Stimulated activated CD4-positive, alpha-beta T cell treated with anti-CD3 and anti-CD28 coated beads, TNF-alpha, amount 100 ng/mL, for 4 hours (primary cell): Measurements from ENCODE around the gene ASTN2.

Source experiments
- DNase-seq, 3 experiments: peaks; one replicate each; pipeline ENCODE4 v3.0.0-alpha.2; 2020; ENCODE audit warnings: low read depth in 3 of 3

ASTN2 gene

DNA sequence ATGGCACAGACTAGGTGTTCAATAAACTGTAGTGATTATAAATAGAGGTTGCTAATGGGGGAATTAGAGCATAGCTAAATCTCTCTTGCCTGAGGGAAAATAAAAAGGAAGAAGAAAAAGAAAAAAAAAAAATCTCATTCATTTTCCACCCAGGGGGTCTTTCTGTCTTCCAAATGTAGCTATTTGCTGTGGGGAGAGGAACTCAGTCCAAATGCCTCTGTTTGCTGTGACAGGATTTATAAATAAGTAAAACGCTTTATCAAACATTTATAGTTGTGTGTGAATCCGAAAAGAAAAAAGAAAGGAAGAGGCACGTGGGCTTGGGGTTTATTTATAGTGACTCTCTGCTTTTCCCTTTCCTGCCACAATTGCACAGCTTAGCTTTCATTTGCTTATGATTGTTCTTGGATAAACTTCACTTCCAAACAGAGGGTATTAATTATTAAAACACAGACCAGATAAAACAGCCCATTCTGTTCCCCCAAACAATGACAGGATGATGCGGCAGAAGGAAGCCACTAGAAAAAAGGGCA is 245.7 kb downstream of the ASTN2 start:
- DNase-seq = no peak

- DNase-seq = no peak
These were observed 250.3 kb downstream of the ASTN2 start for GRCh38 chr9:117164512-117164911.

DNA sequence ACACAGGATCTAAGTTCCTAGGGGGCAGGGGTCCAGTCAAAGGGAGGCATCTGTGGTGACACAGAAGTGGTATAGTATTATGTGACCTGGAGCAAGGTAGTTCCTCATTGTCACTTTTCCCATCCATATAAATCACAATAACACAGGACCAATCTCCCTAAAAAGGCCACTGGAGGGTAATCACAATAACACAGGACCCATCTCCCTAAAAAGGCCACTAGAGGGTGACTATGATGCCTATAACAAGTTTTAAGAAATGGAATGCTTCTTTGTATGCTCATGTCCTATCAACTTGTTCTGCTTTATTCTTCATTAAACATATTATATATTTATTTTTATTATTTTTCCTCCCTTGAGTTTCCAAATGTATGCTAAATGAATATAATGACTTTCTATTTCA is 254.6 kb downstream of the ASTN2 start:
- DNase-seq = no peak

DNA sequence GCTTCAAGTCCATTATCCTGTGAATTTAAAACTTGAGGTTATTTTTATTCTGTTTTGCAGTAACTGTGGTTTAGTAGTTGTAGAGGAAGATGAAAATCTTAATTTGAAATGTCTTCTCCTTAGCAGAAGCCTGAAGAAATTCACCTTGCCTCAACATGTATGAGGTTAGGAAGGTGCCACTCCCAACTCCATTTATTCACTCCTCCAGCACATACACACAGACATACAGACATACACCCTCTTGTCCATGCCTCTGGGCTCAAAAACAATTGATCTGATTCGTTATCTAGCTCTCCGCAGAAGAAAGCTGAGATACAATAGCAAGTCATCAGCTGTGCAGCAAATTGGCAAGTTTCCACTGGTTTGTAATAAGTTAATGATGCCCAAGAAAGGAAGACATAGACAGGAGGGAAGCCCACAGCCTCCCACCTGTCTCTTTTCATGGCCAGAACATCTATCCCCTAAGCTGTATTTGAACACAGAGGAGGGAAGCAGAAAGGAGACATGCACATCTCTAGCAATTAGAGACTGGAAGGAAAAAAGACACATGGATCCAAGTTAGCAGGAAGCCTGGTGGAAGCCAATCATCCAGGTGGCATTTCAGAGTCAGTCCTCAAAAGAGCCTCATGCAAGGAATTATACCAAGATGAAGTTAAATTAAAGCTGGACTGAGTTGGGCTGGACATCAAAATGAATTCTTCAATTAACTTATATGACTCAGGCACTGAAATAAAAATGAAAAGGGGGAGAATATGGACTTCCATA is 257.9 kb downstream of the ASTN2 start:
- no peak for DNase-seq

DNA sequence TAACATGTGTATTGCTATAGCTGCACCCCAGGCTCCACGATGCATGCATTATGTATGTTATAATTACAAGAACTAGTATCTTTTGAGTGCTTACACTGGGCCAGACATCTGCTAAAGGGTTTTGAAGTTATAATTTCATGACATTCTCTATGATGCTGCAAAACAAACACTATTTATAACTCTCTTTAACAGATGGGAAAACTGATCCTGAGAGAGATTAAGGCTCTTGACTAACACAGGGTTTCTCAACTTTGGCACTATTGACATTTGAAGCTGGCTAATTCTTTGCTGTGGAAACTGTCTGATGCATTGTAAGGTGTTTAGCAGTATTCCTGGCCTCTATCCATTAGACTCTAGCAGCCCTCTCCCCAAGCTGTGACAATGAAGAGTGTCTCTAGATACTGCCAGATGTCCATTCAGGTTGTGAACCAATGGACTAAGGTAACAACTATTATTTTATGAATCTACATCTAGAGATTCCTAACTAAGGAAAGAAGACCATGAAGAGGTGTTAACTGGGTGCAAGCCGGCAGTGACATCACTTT is 258.6 kb downstream of the ASTN2 start:
- DNase-seq = no peak

- no peak for DNase-seq
These were observed 261.8 kb downstream of the ASTN2 start for GRCh38 chr9:117153021-117153420.

DNA sequence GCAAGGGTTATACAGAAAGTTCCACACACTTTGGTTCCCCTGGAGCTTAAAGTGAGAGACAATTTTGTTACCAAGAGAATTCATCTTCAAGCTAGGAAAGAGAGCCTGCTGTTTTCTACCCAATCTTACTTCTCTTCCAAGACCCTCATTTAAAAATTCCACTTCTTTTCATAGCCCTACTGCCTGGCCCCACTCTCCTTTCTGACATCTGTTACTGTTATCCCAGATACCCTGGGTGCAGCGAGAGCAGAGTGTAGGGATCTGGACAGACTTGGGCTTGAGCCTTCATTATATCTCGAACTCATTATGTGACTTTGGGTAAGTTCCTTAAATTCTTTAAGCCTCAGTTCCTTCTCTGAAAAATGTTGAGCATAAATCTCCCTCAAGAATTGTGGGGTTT is 263.1 kb downstream of the ASTN2 start:
- DNase-seq = no peak

- DNase-seq = no peak
These were observed 264.9 kb downstream of the ASTN2 start for GRCh38 chr9:117149996-117150395.

GRCh38 chr9:117145811-117146490 is 268.9 kb downstream of the ASTN2 start:
- no peak for DNase-seq

DNA sequence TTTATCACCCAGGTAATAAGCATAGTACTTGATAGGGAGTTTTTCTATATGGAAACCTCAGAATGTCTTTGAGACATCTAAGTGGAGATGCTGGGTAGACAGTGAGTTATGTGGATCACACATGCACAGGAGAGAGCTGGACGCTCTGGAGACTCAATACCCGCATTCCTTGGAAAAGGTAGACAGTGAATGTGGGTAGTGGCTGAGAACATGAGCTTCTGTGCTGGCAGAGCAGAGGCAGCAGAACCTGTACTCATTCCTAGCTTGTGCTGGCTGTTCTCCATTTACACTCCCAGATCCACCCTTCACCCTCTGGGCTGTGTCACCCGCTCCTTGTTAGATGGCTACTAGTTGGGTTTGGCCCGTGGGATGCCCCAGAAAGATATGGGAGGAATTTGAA is 269.8 kb downstream of the ASTN2 start:
- no peak for DNase-seq

DNA sequence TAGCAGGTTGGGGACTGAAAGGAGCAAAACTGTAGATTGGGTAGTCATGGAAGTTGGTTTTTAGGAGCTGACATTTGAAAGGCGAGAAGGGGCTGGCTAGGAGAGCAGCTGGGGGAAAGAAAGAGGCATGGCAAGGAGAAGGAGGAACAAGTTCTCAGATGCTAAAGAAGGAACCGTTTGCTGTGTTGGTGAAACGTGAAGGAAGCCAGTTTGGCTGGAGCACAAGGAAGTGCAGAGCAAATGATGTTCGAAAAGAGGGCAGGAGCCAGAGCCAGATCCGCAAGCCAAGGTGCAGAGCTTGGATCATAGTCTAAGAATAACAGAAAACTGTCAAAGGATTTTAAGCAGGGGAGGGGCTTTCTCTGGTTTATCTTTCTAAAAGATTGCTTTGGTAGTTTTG is 276.6 kb downstream of the ASTN2 start:
- no peak for DNase-seq

- no peak for DNase-seq
These were observed 278.4 kb downstream of the ASTN2 start for GRCh38 chr9:117136461-117136860.

DNA sequence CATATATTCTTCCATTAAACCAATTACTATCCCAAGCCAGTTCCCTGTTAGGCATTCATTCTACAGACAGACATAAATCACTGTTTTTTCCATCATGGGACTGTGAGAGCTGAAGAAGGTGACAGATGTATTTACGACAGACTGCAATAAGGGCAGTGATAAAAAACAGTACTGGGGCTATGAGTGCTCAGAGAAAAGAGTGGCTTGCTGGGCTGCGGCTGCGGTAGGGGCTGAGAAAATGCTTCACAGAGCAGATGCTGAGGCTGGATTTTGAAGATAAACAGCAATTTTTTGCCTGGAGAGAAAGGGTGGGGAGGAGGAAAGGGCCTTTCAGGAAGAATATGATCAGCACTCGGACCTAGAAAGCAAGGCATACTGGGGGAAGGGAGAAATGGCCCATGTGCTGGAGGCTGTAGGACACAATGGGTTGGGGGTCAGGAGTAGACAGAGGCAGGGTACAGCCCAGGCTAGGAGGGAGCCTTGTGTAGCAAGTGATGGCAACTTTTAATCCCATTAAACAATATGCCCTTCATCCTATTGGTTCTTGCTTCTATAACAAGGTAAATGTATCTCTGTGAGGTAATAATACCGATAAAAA is 279.3 kb downstream of the ASTN2 start:
- DNase-seq = no peak

DNA sequence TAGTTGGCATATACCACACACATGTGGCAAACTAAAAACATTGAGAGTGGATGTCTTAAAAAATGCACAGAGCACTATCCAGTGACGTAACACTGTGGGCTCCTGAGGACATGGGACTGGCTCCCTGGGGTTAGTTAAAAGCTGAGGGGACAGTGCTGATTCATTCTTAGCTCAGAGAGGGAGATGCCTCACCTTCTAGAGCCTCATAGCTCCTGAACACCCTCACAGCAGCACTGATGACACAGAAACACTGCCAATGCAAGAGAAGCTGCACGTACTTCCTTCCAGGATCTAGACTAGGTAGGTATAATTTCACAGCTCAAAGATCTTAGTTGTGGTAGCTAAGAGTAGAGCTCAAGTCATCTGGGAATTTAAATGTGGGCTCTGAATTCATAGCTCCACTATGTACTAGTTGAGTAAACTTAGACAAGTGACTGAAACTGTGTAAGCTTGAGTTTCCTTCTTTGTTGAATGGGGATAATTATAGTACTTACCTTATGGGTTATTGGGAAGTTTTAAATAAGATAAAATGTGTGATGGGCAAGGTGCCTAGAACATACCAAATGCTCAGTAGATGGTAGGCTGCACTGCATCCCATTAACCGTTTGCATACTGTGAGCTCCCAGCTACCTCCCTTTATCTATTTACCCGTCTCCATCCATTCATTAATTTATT is 279.9 kb downstream of the ASTN2 start:
- DNase-seq = no peak

DNA sequence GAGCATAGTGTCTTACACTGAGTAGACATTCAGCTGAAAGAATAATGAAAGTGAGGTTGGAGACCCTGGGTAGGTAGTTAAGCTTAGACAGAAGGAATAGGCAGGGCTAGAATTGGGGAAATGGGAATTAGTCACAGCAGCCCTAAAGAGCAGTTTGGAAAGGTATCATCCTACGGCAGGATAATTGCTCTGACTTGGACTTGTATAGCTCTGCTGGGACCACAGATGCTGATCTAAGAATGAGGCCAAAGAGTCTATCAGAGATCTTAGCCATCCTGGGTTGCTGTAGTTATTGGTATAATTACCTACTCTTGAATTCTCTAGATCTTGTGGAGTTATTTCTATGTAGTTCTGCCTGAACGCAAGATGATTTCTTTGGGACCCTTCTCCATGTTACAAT is 288.0 kb downstream of the ASTN2 start:
- DNase-seq = no peak

DNA sequence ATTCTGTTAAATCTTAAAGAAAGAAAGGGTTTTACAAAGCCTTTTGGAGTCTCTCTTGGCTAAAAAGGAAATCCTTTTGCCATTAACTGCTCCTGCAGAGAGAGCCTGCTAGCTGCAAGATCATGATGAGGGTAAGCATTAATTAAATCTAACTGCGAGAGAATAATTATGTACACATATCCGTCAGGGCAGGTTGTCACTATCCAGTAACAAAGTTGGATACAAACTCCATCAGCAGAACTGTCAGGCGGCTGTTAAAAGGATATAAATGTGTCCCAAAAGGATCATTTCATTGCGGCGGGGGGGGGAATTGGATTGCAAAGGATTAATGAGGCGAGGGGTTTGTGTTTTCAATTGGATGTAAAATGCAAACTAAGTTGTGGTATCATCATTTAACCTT is 289.3 kb downstream of the ASTN2 start:
- DNase-seq = no peak

- DNase-seq = no peak
These were observed 291.1 kb downstream of the ASTN2 start for GRCh38 chr9:117123729-117124128.

GRCh38 chr9:117122953-117123352 is 291.9 kb downstream of the ASTN2 start:
- no peak for DNase-seq

- no peak for DNase-seq
These were observed 292.8 kb downstream of the ASTN2 start for GRCh38 chr9:117122102-117122501.

- DNase-seq = no peak
These were observed 293.5 kb downstream of the ASTN2 start for GRCh38 chr9:117121316-117121715.

DNA sequence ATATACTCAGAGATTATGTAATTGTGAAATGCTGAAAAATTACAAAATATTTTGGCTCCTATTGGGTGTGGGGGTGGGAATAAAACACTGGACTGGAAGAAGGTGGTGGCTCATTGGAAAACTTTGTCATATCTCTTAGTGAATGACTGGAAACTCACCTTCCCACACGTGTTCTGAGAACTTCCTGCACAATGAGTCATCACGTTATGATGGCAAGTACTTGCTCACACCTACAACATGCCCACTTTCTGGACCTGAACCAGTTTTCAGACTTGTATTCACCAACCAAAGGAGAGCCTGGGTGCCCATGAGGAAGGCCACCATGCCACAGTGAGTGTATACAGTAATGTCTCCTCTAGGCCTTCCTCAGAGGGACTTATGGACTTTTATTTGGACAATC is 294.8 kb downstream of the ASTN2 start:
- DNase-seq = no peak

DNA sequence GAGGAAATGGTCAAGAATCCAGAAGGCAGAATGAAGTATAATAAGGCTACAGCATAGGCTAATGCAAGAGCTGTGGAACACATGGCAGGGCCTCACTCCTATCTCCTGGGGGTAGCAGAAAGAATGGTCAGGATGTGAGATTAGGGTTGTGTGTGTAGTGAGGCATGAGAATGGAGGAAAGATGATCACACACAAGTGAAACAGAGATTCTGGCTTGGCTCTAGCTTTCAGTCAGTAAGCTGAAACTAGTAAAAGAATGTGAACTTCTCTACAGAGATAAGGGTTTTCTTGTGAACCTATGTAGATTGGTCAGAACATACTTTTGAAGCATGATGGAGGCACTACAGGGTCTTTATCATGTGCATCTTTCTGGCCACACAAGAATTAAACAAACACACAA is 298.8 kb downstream of the ASTN2 start:
- no peak for DNase-seq
